HG02763 (cell line): ENCODE results near the gene GNAI2.

ENCODE experiments used
- ATAC-seq: cut with Tn5 transposase; IDR thresholded peaks from one replicate; pipeline ENCODE4 v1.9.1; 2021; ENCODE audit warnings: mild to moderate bottlenecking, moderate library complexity; ENCODE audit not compliant: unreplicated experiment

Gene GNAI2

DNA sequence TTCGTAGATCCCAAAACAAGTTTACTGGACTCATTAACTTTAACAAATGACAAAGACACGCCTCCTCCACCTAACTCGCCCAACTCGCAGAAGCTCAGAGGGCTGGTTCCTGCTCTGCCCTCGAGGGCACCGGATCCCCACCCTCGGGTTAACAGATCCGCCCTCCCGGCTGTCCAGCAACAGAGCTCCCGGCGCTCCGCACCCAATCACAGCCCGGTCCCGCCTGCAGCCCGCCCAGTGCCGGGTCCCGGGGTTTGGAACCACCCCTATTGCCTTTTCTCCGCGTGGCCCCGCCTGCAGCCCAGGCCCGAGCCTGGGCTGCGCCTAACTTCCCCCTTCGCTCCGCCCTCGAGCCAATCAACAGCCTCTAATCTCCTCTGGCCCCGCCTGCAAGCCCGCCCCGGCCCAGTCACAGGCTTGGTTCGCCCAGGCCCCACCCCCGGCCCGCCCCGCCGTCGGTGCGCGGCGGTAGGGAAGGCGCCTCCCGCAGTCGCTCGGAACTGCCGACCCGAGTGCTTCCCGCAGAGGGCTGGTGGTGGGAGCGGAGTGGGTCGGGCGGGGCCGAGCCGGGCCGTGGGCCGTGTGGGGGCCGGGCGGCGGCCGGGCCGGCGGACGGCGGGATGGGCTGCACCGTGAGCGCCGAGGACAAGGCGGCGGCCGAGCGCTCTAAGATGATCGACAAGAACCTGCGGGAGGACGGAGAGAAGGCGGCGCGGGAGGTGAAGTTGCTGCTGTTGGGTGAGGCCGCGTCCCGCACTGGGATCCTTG lies at the start of gene GNAI2:
TSS of gene GNAI2 (plus strand) at position 489 of the 768 bp plus-strand sequence. CDS start at position 621, 132 bp downstream.
- peak; percentile 93 for ATAC-seq

DNA sequence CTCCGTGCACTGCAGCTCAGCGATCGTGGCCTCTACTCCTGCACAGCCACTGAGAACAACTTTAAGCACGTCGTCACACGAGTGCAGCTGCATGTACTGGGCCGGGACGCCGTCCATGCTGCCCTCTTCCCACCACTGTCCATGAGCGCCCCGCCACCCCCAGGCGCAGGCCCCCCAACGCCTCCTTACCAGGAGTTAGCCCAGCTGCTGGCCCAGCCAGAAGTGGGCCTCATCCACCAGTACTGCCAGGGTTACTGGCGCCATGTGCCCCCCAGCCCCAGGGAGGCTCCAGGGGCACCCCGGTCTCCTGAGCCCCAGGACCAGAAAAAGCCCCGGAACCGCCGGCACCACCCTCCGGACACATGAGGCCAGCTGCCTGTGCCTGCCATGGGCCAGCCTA lies 48.3 kb upstream of the GNAI2 start:
- ATAC-seq, result no peak

DNA sequence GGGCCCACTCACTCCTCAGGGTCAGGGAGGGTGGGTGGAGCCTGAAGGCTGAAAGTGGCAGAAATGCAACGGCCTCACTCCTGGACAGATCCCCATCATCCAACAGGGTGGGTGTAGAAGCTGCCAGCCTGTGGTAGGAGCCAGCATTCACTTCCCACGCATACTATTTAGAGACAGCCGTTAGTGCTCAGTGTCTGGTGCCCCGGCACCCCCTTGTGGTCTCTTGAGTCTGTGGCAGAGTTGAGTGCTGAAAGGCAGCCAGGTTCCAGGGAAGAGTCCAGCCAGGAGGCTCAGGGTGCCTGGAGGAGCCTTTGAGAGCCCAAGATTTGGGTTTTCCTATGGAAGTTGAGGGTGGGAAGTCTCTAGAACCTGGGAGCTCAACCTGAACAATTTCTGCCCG lies 46.7 kb upstream of the GNAI2 start:
- ATAC-seq, result no peak

DNA sequence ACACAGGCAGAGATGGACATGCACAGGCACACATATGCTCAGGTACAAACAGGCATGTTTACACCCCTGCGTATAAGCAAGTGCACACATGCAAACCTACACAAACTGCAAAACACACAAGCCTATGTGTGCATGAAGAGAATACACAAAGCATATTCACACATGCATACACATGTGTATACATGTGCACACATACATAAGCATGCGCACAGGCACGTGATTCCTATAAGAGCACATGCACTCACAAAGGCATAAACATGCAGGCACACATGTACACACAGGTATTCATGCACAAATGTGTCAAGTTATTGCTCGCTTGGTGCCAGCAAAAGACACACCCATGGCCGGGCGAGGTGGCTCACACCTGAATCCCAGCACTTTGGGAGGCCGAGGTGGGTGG lies 46.0 kb upstream of the GNAI2 start:
- ATAC-seq, result no peak

DNA sequence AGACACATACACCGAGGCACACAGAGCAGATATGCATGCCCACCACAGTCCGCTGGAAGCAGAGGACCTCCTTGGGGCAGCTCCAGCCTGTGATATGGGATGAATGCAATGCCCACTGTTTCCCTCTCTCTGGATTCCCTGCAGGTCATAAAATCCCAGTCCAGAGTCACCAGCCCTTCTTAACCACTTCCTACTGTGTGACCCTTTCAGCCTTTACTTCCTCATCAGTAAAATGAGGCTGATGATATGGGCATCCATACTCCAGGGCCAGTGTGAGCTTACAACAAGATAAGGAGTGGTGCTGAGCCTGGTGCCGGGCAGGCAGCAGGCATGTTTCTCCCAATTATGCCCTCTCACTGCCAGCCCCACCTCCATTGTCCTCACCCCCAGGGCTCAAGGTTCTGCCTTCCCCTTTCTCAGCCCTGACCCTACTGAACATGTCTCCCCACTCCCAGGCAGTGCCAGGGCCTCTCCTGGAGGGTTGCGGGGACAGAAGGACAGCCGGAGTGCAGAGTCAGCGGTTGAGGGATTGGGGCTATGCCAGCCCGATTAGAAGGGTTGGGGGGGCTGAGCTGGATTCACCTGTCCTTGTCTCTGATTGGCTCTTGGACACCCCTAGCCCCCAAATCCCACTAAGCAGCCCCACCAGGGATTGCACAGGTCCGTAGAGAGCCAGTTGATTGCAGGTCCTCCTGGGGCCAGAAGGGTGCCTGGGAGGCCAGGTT lies 44.9 kb upstream of the GNAI2 start, which contains the start of gene GNAT1:
TSS of gene GNAT1 (plus strand) at position 675 of the 725 bp plus-strand sequence. CDS start 116 bp downstream, outside the sequence.
- no peak for ATAC-seq

DNA sequence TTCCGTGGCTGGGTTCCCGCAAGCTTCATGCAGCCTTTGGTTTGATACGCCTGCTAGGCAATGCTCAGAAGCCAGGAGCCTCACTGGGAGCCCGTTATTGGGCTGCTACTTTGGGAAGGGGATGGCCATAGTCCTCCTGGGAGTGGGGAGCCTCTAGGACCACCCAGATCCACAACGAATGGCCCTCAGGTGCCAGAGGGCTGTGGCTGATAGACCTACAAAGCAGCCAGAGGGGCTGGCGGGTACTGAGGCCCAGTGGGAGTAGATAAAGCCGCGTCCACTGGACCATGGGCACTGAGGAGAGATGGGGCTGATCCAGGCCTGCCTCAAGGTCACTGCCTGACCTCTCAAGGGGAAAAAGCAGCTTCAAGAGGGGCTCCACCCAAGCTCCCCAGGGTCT lies 43.9 kb upstream of the GNAI2 start:
- no peak for ATAC-seq

DNA sequence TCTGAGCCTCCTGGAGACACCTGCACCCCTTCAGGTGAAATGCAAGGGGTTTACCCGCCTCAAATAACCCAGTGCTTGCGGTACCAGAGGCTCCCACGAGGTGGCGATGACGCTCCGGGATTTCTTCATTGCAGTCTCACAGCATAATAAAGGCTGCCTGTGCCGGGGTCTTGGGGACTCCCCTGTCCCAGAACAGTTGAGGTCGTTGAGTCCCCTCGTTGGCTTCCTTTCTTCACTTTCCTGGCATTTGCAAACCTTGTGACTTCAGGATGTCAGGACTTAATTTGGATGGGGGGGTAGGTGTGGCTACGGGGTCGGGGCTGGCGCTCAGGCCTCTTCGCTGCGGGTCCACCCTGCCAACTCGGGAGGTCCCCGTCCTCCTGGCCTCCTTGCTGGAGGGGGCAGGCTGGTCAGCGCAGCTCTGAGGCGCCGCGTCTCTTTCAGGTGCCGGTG lies 43.3 kb upstream of the GNAI2 start:
- no peak for ATAC-seq

DNA sequence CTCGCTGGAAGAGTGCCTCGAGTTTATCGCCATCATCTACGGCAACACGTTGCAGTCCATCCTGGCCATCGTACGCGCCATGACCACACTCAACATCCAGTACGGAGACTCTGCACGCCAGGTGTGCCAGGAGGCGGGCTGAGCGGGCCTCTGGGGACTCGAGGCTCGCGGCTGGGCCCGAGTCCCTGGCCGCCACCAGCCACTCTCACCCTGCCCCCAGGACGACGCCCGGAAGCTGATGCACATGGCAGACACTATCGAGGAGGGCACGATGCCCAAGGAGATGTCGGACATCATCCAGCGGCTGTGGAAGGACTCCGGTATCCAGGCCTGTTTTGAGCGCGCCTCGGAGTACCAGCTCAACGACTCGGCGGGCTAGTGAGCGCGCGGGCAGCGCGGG lies 42.7 kb upstream of the GNAI2 start:
- ATAC-seq, result no peak

DNA sequence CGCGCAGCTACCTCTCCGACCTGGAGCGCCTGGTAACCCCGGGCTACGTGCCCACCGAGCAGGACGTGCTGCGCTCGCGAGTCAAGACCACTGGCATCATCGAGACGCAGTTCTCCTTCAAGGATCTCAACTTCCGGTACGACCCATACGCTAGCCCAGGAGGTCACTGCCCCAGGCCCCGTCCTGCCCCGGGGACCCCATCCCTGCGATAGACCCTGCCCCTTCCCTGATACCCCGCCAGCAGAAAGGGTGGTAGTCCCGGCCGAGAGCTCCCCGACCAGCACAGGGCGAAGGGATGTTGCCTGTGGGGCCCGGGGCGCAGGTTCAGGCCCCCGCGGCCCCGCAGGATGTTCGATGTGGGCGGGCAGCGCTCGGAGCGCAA lies 42.3 kb upstream of the GNAI2 start:
- ATAC-seq, result no peak

DNA sequence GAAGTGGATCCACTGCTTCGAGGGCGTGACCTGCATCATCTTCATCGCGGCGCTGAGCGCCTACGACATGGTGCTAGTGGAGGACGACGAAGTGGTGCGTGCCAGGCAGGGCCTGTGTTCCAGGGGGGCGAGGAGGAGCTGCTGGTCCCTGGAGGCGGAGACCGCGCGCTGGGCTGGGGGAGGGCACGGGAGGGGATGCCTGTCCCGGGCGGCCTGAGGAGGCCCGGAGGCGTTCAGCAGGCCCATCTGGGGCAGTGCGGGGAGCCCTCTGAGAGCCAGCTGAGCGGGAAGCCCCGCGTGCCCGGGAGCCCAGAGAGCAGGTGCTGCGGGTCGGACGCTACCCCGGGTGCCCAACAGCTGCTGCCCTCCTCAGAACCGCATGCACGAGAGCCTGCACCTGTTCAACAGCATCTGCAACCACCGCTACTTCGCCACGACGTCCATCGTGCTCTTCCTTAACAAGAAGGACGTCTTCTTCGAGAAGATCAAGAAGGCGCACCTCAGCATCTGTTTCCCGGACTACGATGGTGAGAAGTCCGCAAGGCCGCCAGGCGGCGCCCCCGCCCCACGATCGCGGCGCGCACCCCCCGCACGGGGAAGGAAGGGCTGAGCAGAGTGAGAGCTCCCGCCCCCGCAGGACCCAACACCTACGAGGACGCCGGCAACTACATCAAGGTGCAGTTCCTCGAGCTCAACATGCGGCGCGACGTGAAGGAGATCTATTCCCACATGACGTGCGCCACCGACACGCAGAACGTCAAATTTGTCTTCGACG lies 41.7 kb upstream of the GNAI2 start:
- no peak for ATAC-seq

DNA sequence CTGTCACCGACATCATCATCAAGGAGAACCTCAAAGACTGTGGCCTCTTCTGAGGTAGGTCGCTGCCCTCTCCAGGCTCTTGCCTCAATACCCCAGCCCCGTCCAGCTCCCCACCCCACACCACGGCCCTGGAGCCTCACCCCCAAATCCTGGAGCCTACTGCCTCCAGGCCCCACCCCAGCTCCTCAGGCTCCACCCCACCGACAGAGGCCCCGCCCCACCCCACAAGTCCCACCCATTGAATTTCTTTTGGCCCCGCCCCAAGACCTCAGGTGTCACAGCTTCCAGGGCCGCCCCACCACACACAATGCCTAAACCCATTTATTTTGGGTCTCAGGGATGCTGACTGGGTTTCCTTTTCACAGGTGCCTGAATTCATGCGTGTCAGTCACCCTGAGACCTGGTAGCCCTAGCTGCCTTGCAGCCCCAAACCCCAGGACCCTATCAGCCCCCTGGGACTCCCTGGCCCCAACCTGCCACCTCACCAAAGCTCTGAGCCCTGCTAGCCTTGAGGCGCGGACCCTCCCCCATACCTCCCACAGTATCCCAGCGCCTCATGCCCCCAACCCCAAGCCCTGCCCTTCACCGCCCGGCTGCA lies 41.0 kb upstream of the GNAI2 start:
- ATAC-seq, result no peak

DNA sequence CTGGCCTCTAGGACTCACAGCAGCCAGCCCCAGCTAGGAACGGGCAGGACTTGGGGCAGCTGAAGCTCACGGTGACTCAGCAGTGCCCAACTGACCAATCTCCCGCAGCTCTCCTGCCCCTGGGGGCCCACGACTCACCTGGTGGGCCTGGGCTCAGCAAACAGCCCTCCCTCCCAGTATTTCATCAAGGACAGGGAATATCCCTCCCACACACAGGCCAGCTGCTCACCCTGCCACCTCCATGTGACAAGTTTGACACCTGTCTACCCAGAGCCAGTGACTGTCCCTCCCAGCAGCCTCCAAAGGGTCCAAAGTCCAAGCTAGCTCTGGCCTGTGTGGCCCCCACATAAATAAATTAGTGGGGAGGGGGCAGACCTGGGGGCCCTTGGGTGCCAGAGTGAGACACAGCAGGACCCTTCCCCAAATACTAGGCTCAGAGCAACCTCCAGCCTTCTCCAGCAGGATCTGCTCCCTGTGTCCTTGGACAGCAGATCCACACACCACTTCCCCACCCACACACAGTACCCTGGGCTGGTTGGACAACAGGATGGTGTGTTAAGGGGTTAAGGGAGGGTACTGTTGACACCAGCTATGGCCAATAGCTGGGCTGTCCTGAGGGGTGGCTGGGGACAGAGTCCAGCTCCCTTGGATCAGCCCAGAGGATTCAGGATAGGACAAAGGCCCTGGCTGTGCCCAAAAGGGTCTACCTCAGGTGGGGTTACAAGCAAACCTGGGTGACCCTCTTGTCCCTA lies 40.3 kb upstream of the GNAI2 start:
- ATAC-seq, result no peak

DNA sequence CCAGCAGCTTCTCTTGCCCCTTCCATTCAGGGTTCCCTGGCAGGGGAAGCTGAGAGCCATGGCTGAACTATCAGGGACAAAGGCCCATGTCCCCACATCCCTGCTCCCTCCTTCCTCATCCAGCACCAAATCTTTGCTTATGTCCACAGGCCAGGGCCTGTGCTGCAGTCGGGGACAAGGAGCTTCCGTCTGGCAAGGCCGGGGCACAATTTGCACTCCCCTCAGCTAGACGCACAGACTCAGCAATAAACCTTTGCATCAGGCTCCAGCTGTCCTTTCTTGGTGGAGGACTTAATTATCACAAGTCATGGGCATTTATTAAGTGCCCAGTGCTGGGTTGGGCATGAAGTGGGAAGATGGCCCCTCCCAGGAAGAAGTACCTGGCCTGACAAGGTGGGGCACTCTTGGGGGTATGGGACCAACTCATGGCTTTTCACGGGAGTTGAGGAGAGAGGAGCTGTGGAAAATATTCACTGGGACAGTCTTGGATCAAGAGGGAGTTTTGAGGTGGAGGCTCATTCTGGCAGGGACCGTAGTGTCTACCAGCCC lies 39.7 kb upstream of the GNAI2 start:
- ATAC-seq, result no peak

DNA sequence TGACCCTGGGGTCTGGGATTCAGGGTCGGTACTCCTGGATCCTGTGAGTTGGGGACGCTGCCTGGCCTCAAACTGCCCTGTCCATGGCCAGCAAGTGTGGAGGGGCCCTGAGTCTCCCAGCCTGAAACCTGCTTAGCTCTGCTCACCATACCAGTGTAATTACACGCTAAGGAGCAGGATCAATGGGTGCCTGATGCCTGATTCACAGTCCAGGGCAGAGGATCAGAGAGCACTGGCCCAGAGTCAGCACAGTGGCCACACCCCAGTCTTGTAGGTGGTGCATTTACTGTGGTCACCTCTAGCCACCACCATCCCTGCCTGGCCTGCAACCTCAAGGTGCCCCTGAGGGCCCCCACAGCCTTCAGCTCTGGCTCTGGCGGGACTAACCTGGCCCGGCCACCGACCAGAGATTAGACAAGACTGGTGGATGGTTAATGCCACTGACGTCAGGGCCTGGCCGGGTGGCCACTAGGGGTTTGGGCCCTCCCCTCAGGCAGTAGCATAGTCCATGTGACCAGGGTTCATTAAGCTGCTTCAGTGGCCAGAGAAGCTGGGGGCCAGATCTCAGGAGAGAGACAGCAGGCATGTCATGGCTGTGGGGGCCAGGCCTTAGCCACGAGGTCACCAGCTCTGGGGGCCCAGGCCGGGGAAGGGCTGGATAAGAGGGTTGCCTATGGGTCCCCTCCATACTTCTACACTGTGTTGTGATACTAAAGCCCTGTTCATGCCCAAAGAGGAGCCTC lies 34.3 kb upstream of the GNAI2 start:
- ATAC-seq, result no peak

DNA sequence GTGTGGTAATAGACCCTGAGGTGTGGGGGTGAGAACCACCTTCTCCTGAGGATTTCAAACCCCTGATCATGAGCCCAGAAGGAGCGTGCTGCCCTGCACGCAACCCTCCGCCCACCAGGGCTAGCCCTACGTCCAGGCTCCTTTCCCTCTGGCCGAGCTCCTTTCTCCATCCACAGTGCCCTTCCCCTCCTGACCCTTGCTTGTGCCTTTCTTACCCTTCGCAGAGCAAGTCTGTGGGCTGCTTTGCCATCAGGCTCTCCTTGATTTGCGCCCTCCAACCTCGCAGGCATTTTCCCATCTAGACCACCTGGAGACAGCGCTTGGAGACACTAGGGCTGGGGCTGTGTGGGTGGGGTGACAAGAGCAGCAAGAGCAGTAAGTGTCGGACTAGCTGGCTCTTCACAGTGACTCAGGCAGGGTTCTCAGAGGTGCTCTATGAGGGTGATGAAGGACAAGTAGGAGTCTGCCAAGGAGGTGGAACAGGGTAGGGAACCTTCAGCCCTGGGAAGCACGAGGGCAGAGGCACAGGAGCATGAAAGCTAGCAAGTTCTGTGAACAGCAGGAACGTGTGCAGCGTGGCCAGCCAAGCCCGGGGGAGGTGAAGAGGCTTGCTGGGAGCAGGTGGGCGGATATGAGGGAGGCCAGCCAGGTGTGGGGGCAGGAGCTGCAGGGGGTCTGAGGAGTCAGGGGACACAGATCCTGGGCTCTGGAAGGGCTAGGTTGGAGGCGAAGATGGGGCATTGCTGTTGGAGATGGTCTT lies 33.5 kb upstream of the GNAI2 start:
- ATAC-seq, result no peak

DNA sequence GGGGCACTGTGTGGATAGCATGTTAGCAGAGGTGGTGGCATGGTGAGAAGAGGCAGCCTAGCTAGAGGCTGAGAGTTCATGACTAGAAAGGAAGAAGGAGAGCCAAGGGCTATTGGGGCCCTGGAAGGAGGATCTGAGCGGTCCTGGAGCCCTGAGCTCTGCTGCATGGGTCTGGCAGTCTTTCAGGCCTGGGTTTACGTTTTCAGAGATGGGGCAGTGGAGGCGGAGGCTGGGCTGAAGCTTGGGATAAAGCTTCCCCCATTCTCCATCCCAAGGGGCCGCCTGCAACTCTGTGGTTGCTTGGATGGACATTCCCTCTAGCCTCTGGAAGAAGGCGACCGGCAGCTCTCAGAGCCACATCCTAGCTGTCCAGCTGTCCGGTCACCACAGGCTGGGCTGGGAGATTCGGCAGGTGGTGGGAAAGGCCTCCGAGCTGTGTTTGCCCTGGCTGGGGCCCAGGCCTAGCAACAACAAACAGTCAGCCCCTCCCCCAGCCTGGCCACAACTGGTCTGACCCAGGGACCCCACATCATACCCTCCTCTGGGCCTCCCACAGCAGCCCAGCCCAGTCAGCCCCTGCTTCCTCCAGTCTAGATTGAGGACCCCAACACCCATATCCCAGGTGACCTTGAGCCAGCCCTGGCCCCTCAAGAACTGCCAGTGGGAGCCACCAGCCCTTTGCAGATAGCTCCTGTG lies 32.7 kb upstream of the GNAI2 start:
- ATAC-seq, result no peak

DNA sequence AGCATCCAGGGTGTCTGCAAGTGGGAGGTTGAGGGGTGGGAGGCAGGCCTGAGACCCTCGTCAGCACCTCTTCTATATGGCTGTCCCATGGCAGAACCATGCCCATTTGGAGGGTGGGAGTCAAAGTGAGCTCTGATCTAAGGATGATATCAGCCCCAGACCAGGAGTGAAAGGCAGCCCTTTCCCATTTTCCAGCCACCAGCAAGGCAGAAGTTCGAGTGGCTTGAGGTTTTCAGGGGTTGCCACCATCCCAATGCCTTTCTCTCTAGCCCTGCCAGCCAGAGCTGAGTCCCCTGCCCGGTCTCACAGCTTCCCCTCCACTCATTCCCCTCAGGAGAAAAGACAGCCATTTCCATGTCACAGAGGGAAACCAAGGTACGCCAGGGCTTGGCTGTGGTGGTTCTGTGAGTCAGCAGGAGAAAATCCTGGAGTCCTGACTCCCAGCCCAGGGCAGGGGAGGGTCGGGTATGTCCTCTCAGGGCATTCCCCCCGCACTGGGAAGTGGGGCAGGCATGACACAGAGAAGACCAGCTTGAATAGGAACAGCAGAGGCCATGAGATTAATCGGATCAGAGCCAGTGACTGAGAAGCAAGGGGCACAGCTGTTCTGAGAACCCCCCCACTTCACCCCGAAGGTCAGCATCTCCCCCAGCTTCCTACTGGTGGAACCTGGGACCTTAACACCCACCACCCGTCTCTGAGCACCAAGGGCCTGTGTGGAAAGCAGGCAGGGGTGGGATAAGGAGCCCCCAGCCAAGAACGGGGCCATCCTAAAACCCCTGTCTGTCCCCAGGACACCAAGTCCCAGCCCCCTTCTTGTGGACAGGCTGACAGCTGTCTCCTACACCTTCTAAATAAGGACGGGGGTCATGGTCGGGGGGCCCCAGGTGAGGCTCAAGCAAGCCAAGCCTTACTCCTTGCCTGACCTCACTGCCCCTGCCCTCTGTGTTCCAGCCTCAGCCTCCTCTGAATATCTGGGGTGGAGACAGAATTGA lies 31.9 kb upstream of the GNAI2 start:
- ATAC-seq, result no peak
